Activated CD4-positive, alpha-beta T cell treated with anti-CD3 and anti-CD28 coated beads for 36 hours (primary cell): ENCODE data around the gene ZC3H4. TPM values are rescaled to one million over a fixed set of nuclear protein-coding genes. Genes with fewer than 3 reads are reported as not detected.

ENCODE experiments used
- ATAC-seq: fragments of 200-7000 bp; cut with Tn5 transposase; one replicate; pipeline ENCODE4 v1.10.0; 2021; ENCODE audit warnings: mild to moderate bottlenecking, moderate library complexity
- CTCF ChIA-PET: fragments of 350-600 bp; sonication (Branson Sonifier 250); formaldehyde crosslinking; loops from one replicate; lab custom pipeline; 2021; ENCODE audit warnings: antibody characterized with exemption; lab: Charles Lee
- POLR2A ChIA-PET: fragments of 350-600 bp; sonication (Branson Sonifier 250); formaldehyde crosslinking; loops from one replicate; lab custom pipeline; 2021; ENCODE audit warnings: antibody characterized with exemption, inconsistent platforms; lab: Charles Lee
- DNase-seq: peaks from one replicate; pipeline ENCODE4 v3.0.0-alpha.2; 2020
- H3K27ac Mint-ChIP-seq: one replicate; pipeline ENCODE4 v1.8.0; 2021; ENCODE audit warnings: mixed read lengths
- H3K27me3 Mint-ChIP-seq: one replicate; pipeline ENCODE4 v1.8.0; 2021; ENCODE audit warnings: mixed read lengths
- H3K36me3 Mint-ChIP-seq: one replicate; pipeline ENCODE4 v1.8.0; 2021; ENCODE audit warnings: low read depth, mixed read lengths
- H3K4me1 Mint-ChIP-seq: one replicate; pipeline ENCODE4 v1.8.0; 2021; ENCODE audit warnings: mixed read lengths
- H3K4me3 Mint-ChIP-seq: one replicate; pipeline ENCODE4 v1.8.0; 2021; ENCODE audit warnings: mild to moderate bottlenecking, moderate library complexity, mixed read lengths
- H3K9me3 Mint-ChIP-seq: one replicate; pipeline ENCODE4 v1.8.0; 2021; ENCODE audit warnings: low read depth, mixed read lengths
- intact Hi-C, 2 experiments: fragments of 100-400 bp; cut with DNase I in 1 of 2; cut with micrococcal nuclease in 1 of 2; formaldehyde crosslinking; loops; one replicate each; pipeline versions ENCODE4 v1.14.2 to v1.15.1; 2022 to 2024; cut with DNase I, micrococcal nuclease
- total RNA-seq, 2 experiments: library from RNA; stranded (reverse); gene quantifications; one replicate each; pipeline ENCODE4 v1.2.3, GENCODE V29; 2021

The ZC3H4 gene
- total RNA-seq, 2 experiments from 2014 or later: 88.6 to 128 TPM

- H3K4me3 Mint-ChIP-seq: no peak overlapping the region
- intact Hi-C loops: no loop called here
- H3K36me3 Mint-ChIP-seq: peaks cover 47% of the 10 kb centered on the region
- no peaks in the 10 kb centered on the region for H3K27me3 Mint-ChIP-seq
- no peak overlapping the region for H3K27ac Mint-ChIP-seq
- no peaks in the 10 kb centered on the region for H3K9me3 Mint-ChIP-seq
- ATAC-seq: no peak
- peaks cover 3% of the 10 kb centered on the region for H3K4me1 Mint-ChIP-seq
- CTCF ChIA-PET: no interaction called here
- no peak for DNase-seq
- POLR2A ChIA-PET: no interaction called here
Measured at GRCh38 chr19:47071731-47072130, 41.8 kb downstream of the ZC3H4 start.

DNA sequence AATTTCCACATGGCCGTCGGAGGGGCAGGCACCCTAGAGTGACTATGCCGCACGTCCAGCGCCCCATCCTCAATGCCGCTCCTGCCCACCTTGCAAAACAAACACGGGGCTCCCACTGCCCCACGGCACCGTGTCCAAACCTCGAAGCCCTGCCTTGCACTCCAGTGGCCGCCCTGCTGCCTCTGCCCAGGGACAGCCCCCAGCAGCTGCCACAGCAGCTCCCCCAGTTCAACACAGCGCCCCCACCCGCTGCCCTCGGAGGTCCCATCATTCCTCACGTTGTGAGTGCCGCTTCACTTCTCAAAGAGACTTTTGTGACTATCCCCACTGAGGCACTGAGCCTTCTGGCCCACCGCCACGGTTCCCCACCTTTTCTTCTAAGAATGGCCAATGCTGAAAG is 42.8 kb downstream of the ZC3H4 start:
- DNase-seq (no peak), ATAC-seq (no peak)
- H3K27me3 Mint-ChIP-seq: no peaks in the 10 kb centered on the region
- H3K4me3 Mint-ChIP-seq: no peak overlapping the region
- peaks cover 3% of the 10 kb centered on the region for H3K4me1 Mint-ChIP-seq
- H3K27ac Mint-ChIP-seq: no peak overlapping the region
- POLR2A ChIA-PET: no interaction called here
- intact Hi-C loops: no loop called here
- no peaks in the 10 kb centered on the region for H3K9me3 Mint-ChIP-seq
- peaks cover 46% of the 10 kb centered on the region for H3K36me3 Mint-ChIP-seq
- CTCF ChIA-PET: no interaction called here

DNA sequence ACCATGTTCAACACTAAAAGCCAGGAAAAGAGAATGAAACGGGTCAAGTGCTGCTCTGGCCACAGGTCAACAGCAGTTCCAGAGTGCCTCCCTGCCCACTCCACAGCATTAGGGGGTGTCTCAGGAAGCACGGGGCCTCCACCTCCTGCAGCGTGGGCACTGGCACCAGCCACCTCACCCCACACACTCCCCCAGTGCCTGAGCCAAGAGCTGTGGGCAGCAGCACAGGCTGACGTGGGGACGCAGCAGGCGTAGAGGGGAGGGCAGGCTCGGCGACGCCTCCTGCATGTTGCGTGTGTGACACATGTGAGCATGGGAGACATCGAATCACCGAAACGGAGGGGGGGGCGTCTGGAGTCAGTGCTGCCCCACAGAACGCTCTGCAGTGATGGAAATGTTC is 43.8 kb downstream of the ZC3H4 start:
- H3K4me3 Mint-ChIP-seq: no peak overlapping the region
- intact Hi-C loops: no loop called here

GRCh38 chr19:47068876-47069406 is 44.6 kb downstream of the ZC3H4 start:
- H3K27me3 Mint-ChIP-seq: no peaks in the 10 kb centered on the region
- POLR2A ChIA-PET: no interaction called here
- no peak overlapping the region for H3K27ac Mint-ChIP-seq
- H3K36me3 Mint-ChIP-seq: peaks cover 41% of the 10 kb centered on the region
- no peak overlapping the region for H3K4me3 Mint-ChIP-seq
- CTCF ChIA-PET: no interaction called here
- no peaks in the 10 kb centered on the region for H3K9me3 Mint-ChIP-seq
- ATAC-seq (no peak), DNase-seq (no peak)
- H3K4me1 Mint-ChIP-seq: no peaks in the 10 kb centered on the region
- intact Hi-C loops: no loop called here

More for the DNA sequence above, 43.8 kb downstream of the ZC3H4 start:
- ChIA-PET CTCF (no interaction called here), POLR2A (no interaction called here)
- H3K27ac Mint-ChIP-seq: no peak overlapping the region
- DNase-seq (no peak), ATAC-seq (no peak)
- H3K4me1 Mint-ChIP-seq: no peaks in the 10 kb centered on the region
- H3K9me3 Mint-ChIP-seq: no peaks in the 10 kb centered on the region
- H3K36me3 Mint-ChIP-seq: peaks cover 44% of the 10 kb centered on the region
- no peaks in the 10 kb centered on the region for H3K27me3 Mint-ChIP-seq

- DNase-seq (no peak), ATAC-seq (no peak)
- no peak overlapping the region for H3K27ac Mint-ChIP-seq
- ChIA-PET CTCF (interaction anchor here (1.5 kb wide), 1 partner anchor 15 kb away, joined by 3 read pairs; no protein-coding TSS in a partner anchor), POLR2A (no interaction called here)
- no peaks in the 10 kb centered on the region for H3K9me3 Mint-ChIP-seq
- peaks cover 36% of the 10 kb centered on the region for H3K36me3 Mint-ChIP-seq
- intact Hi-C loops: no loop called here
- no peaks in the 10 kb centered on the region for H3K27me3 Mint-ChIP-seq
- H3K4me1 Mint-ChIP-seq: no peaks in the 10 kb centered on the region
- H3K4me3 Mint-ChIP-seq: no peak overlapping the region
Measured at GRCh38 chr19:47068246-47068645, 45.3 kb downstream of the ZC3H4 start.

DNA sequence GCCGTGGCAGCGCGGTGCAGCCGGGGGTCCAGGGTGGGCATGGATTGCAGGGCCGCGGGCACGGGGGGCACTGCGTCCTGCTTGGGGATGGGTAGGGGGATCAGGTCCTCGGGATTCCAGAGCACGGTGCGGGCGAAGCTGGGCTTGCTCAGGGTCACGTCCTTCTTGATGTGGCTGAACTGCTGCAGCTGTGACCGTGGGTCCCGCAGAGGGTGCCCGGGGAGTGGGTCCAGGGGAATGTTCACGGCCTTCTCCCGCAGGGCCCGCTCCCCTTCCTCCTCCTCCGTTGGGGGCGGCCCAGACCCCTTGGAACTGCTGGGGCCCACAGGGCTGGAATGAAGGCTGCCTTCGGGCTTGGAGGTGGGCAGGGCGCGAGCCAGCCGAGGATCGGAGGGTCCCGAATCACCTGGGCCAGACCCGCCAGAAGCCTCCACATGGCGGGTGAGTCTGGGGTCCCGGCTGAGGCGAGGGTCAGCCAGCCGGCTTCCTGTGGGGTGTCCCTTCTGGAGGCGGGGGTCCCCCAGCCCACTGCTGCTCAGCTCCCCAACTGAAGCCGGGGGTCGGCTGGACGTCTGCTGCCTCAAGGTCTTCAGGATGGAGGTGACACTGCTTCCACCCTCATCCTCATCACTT is 46.2 kb downstream of the ZC3H4 start:
- CTCF ChIA-PET: interaction anchor here (1.5 kb wide), 1 partner anchor 16 kb away, joined by 3 read pairs; no protein-coding TSS in a partner anchor
- H3K4me3 Mint-ChIP-seq: no peak overlapping the region
- POLR2A ChIA-PET: no interaction called here
- no peak overlapping the region for H3K27ac Mint-ChIP-seq
- H3K27me3 Mint-ChIP-seq: no peaks in the 10 kb centered on the region
- intact Hi-C loops: no loop called here
- H3K4me1 Mint-ChIP-seq: no peaks in the 10 kb centered on the region
- H3K36me3 Mint-ChIP-seq: peaks cover 33% of the 10 kb centered on the region
- H3K9me3 Mint-ChIP-seq: no peaks in the 10 kb centered on the region
- ATAC-seq: no peak
- no peak for DNase-seq

GRCh38 chr19:47066376-47067214 is 47.0 kb downstream of the ZC3H4 start:
- H3K9me3 Mint-ChIP-seq: no peaks in the 10 kb centered on the region
- peaks cover 29% of the 10 kb centered on the region for H3K36me3 Mint-ChIP-seq
- ATAC-seq (no peak), DNase-seq (no peak)
- intact Hi-C loops: no loop called here
- no peaks in the 10 kb centered on the region for H3K4me1 Mint-ChIP-seq
- H3K27me3 Mint-ChIP-seq: no peaks in the 10 kb centered on the region
- no peak overlapping the region for H3K27ac Mint-ChIP-seq
- POLR2A ChIA-PET: no interaction called here
- H3K4me3 Mint-ChIP-seq: no peak overlapping the region
- CTCF ChIA-PET: no interaction called here

DNA sequence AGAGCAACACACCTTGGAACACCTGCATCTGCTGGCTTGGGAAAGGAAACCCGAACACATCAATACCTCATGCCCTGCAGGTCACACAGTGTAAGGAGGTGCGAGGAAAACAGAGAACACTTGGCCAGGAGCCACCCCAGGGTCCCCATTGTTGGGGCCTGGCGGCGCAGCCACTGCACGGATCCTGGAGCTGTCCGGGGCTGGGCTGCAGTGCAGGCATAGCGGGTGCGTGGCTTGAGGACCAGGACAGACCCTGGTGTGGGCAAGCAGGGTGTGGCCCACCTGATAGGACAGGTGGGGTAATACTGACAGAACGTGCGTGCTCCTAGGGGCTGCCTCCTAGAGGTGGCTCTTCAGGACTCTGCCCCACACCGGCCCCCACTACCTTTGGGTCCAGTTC is 48.3 kb downstream of the ZC3H4 start:
- Mint-ChIP-seq H3K4me1 (no peaks in the 10 kb centered on the region), H3K27me3 (no peaks in the 10 kb centered on the region), H3K4me3 (no peak overlapping the region), H3K9me3 (no peaks in the 10 kb centered on the region), H3K36me3 (peaks cover 16% of the 10 kb centered on the region), H3K27ac (no peak overlapping the region)
- DNase-seq: no peak
- ATAC-seq: no peak
- ChIA-PET POLR2A (no interaction called here), CTCF (no interaction called here)
- intact Hi-C loops: no loop called here

GRCh38 chr19:47063874-47064273 is 49.7 kb downstream of the ZC3H4 start:
- Mint-ChIP-seq H3K9me3 (no peaks in the 10 kb centered on the region), H3K4me3 (no peak overlapping the region), H3K4me1 (no peaks in the 10 kb centered on the region), H3K27me3 (no peaks in the 10 kb centered on the region), H3K27ac (no peak overlapping the region), H3K36me3 (peaks cover 10% of the 10 kb centered on the region)
- CTCF ChIA-PET: no interaction called here
- ATAC-seq (no peak), DNase-seq (no peak)
- intact Hi-C loops: no loop called here
- POLR2A ChIA-PET: interaction anchor here (0.6 kb wide), 1 partner anchor 150 kb away, joined by 5 read pairs; no protein-coding TSS in a partner anchor

DNA sequence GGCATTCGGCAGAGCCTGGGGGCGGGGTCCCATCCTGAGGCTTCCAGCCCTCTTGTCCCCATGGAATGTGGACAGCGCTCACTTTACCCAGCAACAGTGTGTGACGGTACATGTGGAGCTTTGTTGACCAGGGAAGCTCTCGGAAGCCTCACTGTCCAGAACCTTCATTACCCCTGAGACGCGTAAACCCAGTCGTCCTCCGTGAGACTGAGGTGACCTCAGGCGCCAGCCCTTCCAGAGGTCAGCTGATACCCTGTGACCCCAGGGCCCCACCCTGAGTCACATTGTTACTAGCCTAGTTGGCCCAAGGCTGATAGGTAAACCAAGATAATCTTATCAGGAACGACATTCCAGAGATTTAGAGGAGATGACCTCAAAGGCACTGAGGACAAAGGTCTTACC is 55.0 kb downstream of the ZC3H4 start:
- Mint-ChIP-seq H3K4me3 (no peak overlapping the region), H3K27ac (no peak overlapping the region), H3K27me3 (no peaks in the 10 kb centered on the region), H3K36me3 (no peaks in the 10 kb centered on the region), H3K9me3 (no peaks in the 10 kb centered on the region), H3K4me1 (no peaks in the 10 kb centered on the region)
- ATAC-seq: no peak
- POLR2A ChIA-PET: interaction anchor here (0.6 kb wide), 1 partner anchor 46 kb away, joined by 3 read pairs; no protein-coding TSS in a partner anchor
- no peak for DNase-seq
- CTCF ChIA-PET: no interaction called here
- intact Hi-C loops: no loop called here

DNA sequence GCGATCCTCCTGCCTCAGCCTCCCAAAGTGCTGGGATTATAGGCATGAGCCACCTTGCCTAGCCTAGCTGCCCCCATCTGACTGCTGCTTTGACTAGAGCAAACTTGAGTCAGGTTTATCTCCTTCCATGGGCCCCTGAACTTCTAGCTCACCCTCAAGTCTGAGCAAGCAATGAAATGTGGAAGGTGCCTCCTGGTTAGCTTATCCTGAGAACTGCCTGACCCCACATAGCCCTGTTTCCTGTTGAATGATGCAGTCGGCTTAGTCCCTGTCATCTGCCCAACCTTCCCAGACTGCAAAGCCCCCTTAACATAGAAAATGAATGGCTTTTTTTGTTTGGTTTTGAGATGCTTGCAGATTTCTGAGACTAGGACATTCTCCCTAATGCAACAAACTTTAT is 56.2 kb downstream of the ZC3H4 start:
- no peaks in the 10 kb centered on the region for H3K27me3 Mint-ChIP-seq
- intact Hi-C loops: no loop called here
- ATAC-seq: no peak
- no peak overlapping the region for H3K27ac Mint-ChIP-seq
- no peak overlapping the region for H3K4me3 Mint-ChIP-seq
- no peaks in the 10 kb centered on the region for H3K4me1 Mint-ChIP-seq
- DNase-seq: no peak
- no peaks in the 10 kb centered on the region for H3K9me3 Mint-ChIP-seq
- CTCF ChIA-PET: interaction anchor here (0.5 kb wide), 1 partner anchor 1428 kb away, joined by 3 read pairs; no protein-coding TSS in a partner anchor
- POLR2A ChIA-PET: no interaction called here
- H3K36me3 Mint-ChIP-seq: no peaks in the 10 kb centered on the region
